B cell (primary cell): ENCODE data around the gene PCSK6.

ENCODE experiments used
- EZH2 ChIP-seq: IDR thresholded peaks from 2 replicates; pipeline ENCODE4 v1.6.1; 2012; ENCODE audit warnings: borderline replicate concordance, low read depth, mild to moderate bottlenecking, moderate library complexity, low read length; ENCODE audit not compliant: insufficient read depth, poor library complexity, severe bottlenecking
- TF ChIP-seq, protein P1 (sequence below): fragments of 200-600 bp; IDR thresholded peaks from one replicate; pipeline ENCODE4 v1.8.0; 2022; ENCODE audit warnings: antibody characterized with exemption, mild to moderate bottlenecking

DNA sequence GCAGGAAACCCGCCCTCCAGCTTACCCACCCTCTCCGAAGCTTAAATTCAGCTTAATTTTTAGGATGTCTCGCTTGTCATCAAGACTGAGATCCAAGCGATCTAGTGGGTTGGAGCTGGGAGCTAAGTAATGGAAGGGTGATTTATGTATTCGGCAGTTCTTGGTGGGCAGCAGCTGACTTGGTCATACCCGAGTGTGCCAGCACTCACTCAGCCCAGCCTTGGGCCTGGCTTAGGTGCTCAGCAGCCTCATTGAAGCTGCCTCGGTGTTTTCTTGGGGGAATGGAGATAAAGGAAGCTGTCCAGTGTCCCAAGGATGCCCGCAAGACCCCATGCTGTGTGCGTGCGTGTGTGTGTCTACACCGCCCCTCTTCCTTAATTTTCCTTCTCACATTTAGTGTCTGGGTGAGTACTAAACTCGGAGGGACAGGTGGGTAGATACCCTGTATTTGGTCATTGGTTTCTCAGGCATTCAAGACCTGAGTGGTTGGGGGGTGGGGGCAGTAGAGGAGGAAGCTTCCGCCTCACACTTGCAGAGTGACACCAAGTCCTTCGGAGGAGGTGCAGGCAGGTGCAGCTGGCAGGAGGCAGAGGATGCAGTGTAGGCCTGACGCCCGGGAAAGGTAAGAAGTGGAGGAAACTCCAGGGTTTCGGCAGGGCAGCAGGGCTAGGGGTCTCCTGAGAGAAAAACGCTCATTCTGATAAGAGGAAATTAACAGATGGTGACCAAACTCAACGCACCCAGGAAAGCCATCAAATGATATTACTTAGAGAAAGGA lies 92.8 kb downstream of the PCSK6 start:
- TF ChIP-seq, protein P1, sequence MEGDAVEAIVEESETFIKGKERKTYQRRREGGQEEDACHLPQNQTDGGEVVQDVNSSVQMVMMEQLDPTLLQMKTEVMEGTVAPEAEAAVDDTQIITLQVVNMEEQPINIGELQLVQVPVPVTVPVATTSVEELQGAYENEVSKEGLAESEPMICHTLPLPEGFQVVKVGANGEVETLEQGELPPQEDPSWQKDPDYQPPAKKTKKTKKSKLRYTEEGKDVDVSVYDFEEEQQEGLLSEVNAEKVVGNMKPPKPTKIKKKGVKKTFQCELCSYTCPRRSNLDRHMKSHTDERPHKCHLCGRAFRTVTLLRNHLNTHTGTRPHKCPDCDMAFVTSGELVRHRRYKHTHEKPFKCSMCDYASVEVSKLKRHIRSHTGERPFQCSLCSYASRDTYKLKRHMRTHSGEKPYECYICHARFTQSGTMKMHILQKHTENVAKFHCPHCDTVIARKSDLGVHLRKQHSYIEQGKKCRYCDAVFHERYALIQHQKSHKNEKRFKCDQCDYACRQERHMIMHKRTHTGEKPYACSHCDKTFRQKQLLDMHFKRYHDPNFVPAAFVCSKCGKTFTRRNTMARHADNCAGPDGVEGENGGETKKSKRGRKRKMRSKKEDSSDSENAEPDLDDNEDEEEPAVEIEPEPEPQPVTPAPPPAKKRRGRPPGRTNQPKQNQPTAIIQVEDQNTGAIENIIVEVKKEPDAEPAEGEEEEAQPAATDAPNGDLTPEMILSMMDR = no peak
- TF ChIP-seq EZH2 = no peak
